H1 (cell line): ENCODE measurements around the gene KRT9. TPM values are rescaled to one million over a fixed set of nuclear protein-coding genes. Genes with fewer than 3 reads are reported as not detected.

Experiments used
- JUND ChIP-seq: IDR thresholded peaks from 2 replicates; pipeline ENCODE4 v1.6.1; 2011; ENCODE audit warnings: mild to moderate bottlenecking, improper control_type of control experiment, low read length
- USF2 ChIP-seq: IDR thresholded peaks from 2 replicates; pipeline ENCODE4 v1.6.1; 2011; ENCODE audit warnings: low read length, improper control_type of control experiment
- YY1 ChIP-seq: IDR thresholded peaks from 2 replicates; pipeline ENCODE4 v1.6.1; 2011; ENCODE audit warnings: low read depth, mild to moderate bottlenecking, low read length
- polyA plus RNA-seq, 7 experiments: library from polyadenylated mRNA; depleted of rRNA in 3 of 7; stranded (reverse) in 5 of 7; unstranded in 2 of 7; fragments of >200 nt in 5 of 7; fragments of 200-250 nt in 2 of 7; gene quantifications; 1 replicate in 5 of 7; 2 replicates in 1 of 7; 4 replicates in 1 of 7; pipeline versions ENCODE4 v1.2.1 to v1.2.3, GENCODE V29; 2011 to 2013; ENCODE audit warnings: missing spikeins in 2 of 7, mixed read lengths in 2 of 7
- total RNA-seq: library from RNA; stranded (reverse); fragmentation: NEBNext Ultra II Directional; extraction: Animal tissue kit (Norgen Biotek cat#: 25700); gene quantifications from 2 replicates; pipeline ENCODE4 v1.2.1, GENCODE V29; 2021

Gene KRT9
- total and polyA plus RNA-seq, 2 of the 8 experiments (the other 6 are each of a cell fraction or from before 2014, with no cell fraction given): not detected

GRCh38 chr17:41523787-41524186, 48.1 kb downstream of the KRT9 start (continued):
- TF ChIP-seq USF2 (no peak), JUND (no peak), YY1 (no peak)
